Neural cell (in vitro differentiated cells): ENCODE data around the gene CARD19.

ENCODE experiments used
- CTCF ChIP-seq: fragments of 450-650 bp; IDR thresholded peaks from 2 replicates; pipeline ENCODE4 v1.5.1; 2014; ENCODE audit warnings: antibody characterized with exemption, mild to moderate bottlenecking, moderate library complexity; ENCODE audit not compliant: poor library complexity, severe bottlenecking
- EP300 ChIP-seq: fragments of 450-650 bp; conservative IDR thresholded peaks from 2 replicates; pipeline ENCODE4 v1.6.1; 2014; ENCODE audit warnings: antibody characterized with exemption, mild to moderate bottlenecking, moderate library complexity; ENCODE audit not compliant: poor library complexity, severe bottlenecking
- EZH2 ChIP-seq: fragments of 200-600, 300-800 bp; shearing (Covaris generic), sonication (generic); IDR thresholded peaks from 2 replicates; pipeline ENCODE4 v1.6.1; 2014; ENCODE audit warnings: antibody characterized with exemption, low read length, borderline replicate concordance, mild to moderate bottlenecking; ENCODE audit not compliant: insufficient read depth, poor library complexity, severe bottlenecking
- POLR2AphosphoS5 ChIP-seq: IDR thresholded peaks from 2 replicates; pipeline ENCODE4 v1.6.1; 2012
- TAF1 ChIP-seq: IDR thresholded peaks from 2 replicates; pipeline ENCODE4 v1.6.1; 2012; ENCODE audit warnings: low read depth
- TF ChIP-seq, protein P1 (sequence below): IDR thresholded peaks from 2 replicates; pipeline ENCODE4 v1.6.1; 2012; ENCODE audit warnings: borderline replicate concordance

- TF ChIP-seq CTCF (no peak), EZH2 (no peak), POLR2AphosphoS5 (no peak), EP300 (no peak), TAF1 (no peak)
- TF ChIP-seq, protein P1, sequence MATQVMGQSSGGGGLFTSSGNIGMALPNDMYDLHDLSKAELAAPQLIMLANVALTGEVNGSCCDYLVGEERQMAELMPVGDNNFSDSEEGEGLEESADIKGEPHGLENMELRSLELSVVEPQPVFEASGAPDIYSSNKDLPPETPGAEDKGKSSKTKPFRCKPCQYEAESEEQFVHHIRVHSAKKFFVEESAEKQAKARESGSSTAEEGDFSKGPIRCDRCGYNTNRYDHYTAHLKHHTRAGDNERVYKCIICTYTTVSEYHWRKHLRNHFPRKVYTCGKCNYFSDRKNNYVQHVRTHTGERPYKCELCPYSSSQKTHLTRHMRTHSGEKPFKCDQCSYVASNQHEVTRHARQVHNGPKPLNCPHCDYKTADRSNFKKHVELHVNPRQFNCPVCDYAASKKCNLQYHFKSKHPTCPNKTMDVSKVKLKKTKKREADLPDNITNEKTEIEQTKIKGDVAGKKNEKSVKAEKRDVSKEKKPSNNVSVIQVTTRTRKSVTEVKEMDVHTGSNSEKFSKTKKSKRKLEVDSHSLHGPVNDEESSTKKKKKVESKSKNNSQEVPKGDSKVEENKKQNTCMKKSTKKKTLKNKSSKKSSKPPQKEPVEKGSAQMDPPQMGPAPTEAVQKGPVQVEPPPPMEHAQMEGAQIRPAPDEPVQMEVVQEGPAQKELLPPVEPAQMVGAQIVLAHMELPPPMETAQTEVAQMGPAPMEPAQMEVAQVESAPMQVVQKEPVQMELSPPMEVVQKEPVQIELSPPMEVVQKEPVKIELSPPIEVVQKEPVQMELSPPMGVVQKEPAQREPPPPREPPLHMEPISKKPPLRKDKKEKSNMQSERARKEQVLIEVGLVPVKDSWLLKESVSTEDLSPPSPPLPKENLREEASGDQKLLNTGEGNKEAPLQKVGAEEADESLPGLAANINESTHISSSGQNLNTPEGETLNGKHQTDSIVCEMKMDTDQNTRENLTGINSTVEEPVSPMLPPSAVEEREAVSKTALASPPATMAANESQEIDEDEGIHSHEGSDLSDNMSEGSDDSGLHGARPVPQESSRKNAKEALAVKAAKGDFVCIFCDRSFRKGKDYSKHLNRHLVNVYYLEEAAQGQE = no peak
Measured at GRCh38 chr9:93077367-93077766, 18.6 kb upstream of the CARD19 start.
